Measurements from ENCODE around the gene ATF1.

DNA sequence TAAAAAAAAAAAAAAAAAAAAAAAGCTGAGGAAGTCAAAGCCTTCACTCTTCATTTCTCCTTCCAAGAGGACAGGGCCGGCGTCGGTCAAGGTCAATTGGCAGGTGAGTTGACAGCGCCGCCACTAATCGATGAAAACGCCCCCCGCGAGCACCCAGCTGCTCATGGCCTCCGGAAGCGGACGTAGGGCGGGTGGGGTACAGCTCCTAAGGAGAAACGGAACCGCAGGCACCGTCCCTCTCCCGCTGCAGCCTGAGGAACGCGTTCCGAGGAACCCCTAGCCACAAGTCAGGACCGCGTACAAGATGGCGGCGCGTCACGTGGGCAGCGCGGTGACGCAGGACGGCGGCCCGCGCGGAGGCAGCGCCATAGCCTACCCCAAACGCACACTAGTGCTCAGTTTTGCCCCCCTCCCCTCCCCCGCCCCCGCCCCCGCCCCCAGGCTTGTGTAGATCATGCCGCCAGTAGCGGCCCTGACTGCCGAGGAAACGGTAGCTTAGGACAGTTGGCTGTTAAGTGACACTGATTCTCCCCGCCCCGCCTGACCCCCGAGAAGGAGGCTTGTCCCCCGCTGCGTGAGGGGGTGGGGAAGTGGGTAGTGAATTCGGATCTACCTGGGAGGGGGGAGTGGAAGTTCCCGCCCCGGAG is at the start of gene ATF1:
- TF ChIP-seq CTCF (IDR thresholded peaks at IDR 0.05; ENCODE audit: low read depth, low read length) = no peak
- TF ChIP-seq POLR2A (IDR thresholded peaks at IDR 0.05; ENCODE audit: extremely low read depth, insufficient read length) = peak; percentile 85

Data from NB4 (cell line).